Panc1 (cell line): ENCODE data around the gene CBX2.

Experiments
- CTCF ChIP-seq: fragments of 450-650 bp; IDR thresholded peaks from 2 replicates; pipeline ENCODE4 v1.5.1; 2017; ENCODE audit warnings: mild to moderate bottlenecking
- SIN3A ChIP-seq: IDR thresholded peaks from 2 replicates; pipeline ENCODE4 v1.6.1; 2012; ENCODE audit warnings: low read depth, mild to moderate bottlenecking, low read length, moderate library complexity, borderline replicate concordance; ENCODE audit not compliant: insufficient read depth

- TF ChIP-seq CTCF, result no peak
- no peak for TF ChIP-seq SIN3A
Observed at GRCh38 chr17:79730769-79731483, 47.0 kb upstream of the CBX2 start, which contains the start of gene ENPP7.
